Trophoblast cell (in vitro differentiated cells and primary cell): Measurements from ENCODE around the gene VSIG10.

ENCODE experiments used
- DNase-seq, 2 donors: peaks; one replicate each; pipeline ENCODE4 v3.0.0-alpha.2; 2016
- H2AFZ ChIP-seq: 2 replicates; pipeline ENCODE4 v1.6.1; 2013; ENCODE audit warnings: low read length, moderate library complexity, mild to moderate bottlenecking; ENCODE audit not compliant: insufficient read depth, poor library complexity
- H2AK5ac ChIP-seq: 2 replicates; pipeline ENCODE4 v1.6.1; 2013; ENCODE audit warnings: mild to moderate bottlenecking, low read length
- H2BK120ac ChIP-seq: 2 replicates; pipeline ENCODE4 v1.6.1; 2013; ENCODE audit warnings: low read length, mild to moderate bottlenecking, moderate library complexity; ENCODE audit not compliant: insufficient read depth, poor library complexity
- H2BK12ac ChIP-seq: 2 replicates; pipeline ENCODE4 v1.6.1; 2013; ENCODE audit warnings: mild to moderate bottlenecking, low read length, moderate library complexity
- H2BK5ac ChIP-seq: 2 replicates; pipeline ENCODE4 v1.6.1; 2013; ENCODE audit warnings: low read length, low read depth, moderate library complexity, mild to moderate bottlenecking; ENCODE audit not compliant: poor library complexity
- H3K14ac ChIP-seq: 2 replicates; pipeline ENCODE4 v1.6.1; 2013; ENCODE audit warnings: mild to moderate bottlenecking, low read length
- H3K18ac ChIP-seq: 2 replicates; pipeline ENCODE4 v1.6.1; 2013; ENCODE audit warnings: mild to moderate bottlenecking, low read length
- H3K23ac ChIP-seq: 2 replicates; pipeline ENCODE4 v1.6.1; 2013; ENCODE audit warnings: low read length
- H3K27ac ChIP-seq: 2 replicates; pipeline ENCODE4 v1.5.1; 2013; ENCODE audit warnings: low read depth, mild to moderate bottlenecking, inconsistent platforms, low read length, moderate library complexity
- H3K27me3 ChIP-seq: 2 replicates; pipeline ENCODE4 v1.6.1; 2013; ENCODE audit warnings: inconsistent platforms, mild to moderate bottlenecking, low read length, moderate library complexity; ENCODE audit not compliant: insufficient read depth
- H3K36me3 ChIP-seq, 2 experiments: 1 replicate in 1 of 2; 2 replicates in 1 of 2; pipeline ENCODE4 v1.6.1; 2013; ENCODE audit warnings: low read length in 2 of 2, mild to moderate bottlenecking in 2 of 2, moderate library complexity in 1 of 2; ENCODE audit not compliant: insufficient read depth in 2 of 2, control insufficient read depth in 1 of 2
- H3K4ac ChIP-seq: 2 replicates; pipeline ENCODE4 v1.6.1; 2013; ENCODE audit warnings: low read depth, mild to moderate bottlenecking, low read length, moderate library complexity
- H3K4me1 ChIP-seq, 2 experiments: 1 replicate in 1 of 2; 2 replicates in 1 of 2; pipeline ENCODE4 v1.6.1; 2013; ENCODE audit warnings: low read length in 2 of 2, mild to moderate bottlenecking in 2 of 2, moderate library complexity in 1 of 2; ENCODE audit not compliant: insufficient read depth in 2 of 2, control insufficient read depth in 1 of 2
- H3K4me2 ChIP-seq: 2 replicates; pipeline ENCODE4 v1.6.1; 2013; ENCODE audit warnings: inconsistent platforms, mild to moderate bottlenecking, low read length, moderate library complexity
- H3K4me3 ChIP-seq: 2 replicates; pipeline ENCODE4 v1.5.1; 2013; ENCODE audit warnings: mild to moderate bottlenecking, low read depth, low read length, inconsistent platforms
- H3K79me1 ChIP-seq: one replicate; pipeline ENCODE4 v1.6.1; 2013; ENCODE audit warnings: low read length
- H3K79me2 ChIP-seq: 2 replicates; pipeline ENCODE4 v1.6.1; 2013; ENCODE audit warnings: low read length, mild to moderate bottlenecking; ENCODE audit not compliant: control insufficient read depth, insufficient read depth, poor library complexity
- H3K9ac ChIP-seq: 2 replicates; pipeline ENCODE4 v1.6.1; 2013; ENCODE audit warnings: mild to moderate bottlenecking, low read length
- H3K9me3 ChIP-seq: 2 replicates; pipeline ENCODE4 v1.6.1; 2013; ENCODE audit warnings: low read depth, mild to moderate bottlenecking, control low read depth, inconsistent platforms, low read length; ENCODE audit not compliant: insufficient read depth
- H4K12ac ChIP-seq: 2 replicates; pipeline ENCODE4 v1.6.1; 2013; ENCODE audit warnings: low read depth, mild to moderate bottlenecking, low read length, moderate library complexity
- H4K8ac ChIP-seq: 2 replicates; pipeline ENCODE4 v1.6.1; 2013; ENCODE audit warnings: low read depth, mild to moderate bottlenecking, low read length, moderate library complexity
- H4K91ac ChIP-seq: one replicate; pipeline ENCODE4 v1.6.1; 2013; ENCODE audit warnings: low read depth, mild to moderate bottlenecking, low read length, moderate library complexity
- WGBS: extraction: QIAGEN DNeasy Blood & Tissue Kit; methylation state at CpG from one replicate; pipeline ENCODE4 v1.1.7; 2013; ENCODE audit warnings: missing lambda C conversion rate; ENCODE audit not compliant: insufficient read length, insufficient coverage; ENCODE audit errors: extremely low coverage; 5-methylcytosine and 5-hydroxymethylcytosine counted together

VSIG10 gene

DNA sequence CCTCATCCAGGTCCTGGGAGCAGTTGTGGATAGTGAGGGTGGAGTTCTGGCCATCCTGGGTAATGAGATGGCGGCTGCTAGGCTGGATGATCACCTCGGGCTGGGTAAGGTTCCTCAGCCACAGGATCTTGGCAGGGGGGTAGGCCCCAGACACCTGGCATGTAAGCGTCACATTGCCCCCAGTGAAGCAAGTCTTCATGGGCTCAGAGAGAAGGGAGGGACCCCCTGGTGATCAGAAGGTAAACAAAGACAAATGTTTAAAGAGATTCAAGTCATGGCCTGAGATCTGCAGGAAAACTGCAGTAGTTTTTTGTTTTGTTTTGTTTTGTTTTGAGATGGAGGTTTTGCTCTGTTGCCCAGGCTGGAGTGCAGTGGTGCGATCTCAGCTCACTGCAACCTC lies 30.0 kb downstream of the VSIG10 start:
- Histone ChIP-seq H3K4me1 (no peaks in the 10 kb centered on the region), H3K79me1 (no peaks in the 10 kb centered on the region), H3K27ac (no peak overlapping the region), H4K91ac (no peak overlapping the region), H3K9ac (no peak overlapping the region), H2AK5ac (no peak overlapping the region), H3K4me2 (no peak overlapping the region), H3K23ac (no peak overlapping the region), H4K8ac (no peak overlapping the region), H3K14ac (no peak overlapping the region), H4K12ac (no peak overlapping the region), H3K36me3 (peaks cover 0 to 4% of the 10 kb centered on the region in 2 experiments), H2AFZ (no peak overlapping the region), H2BK120ac (no peak overlapping the region), H3K9me3 (no peaks in the 10 kb centered on the region), H2BK12ac (no peak overlapping the region), H3K27me3 (no peaks in the 10 kb centered on the region), H2BK5ac (no peak overlapping the region), H3K79me2 (no peaks in the 10 kb centered on the region), H3K4me3 (no peak overlapping the region), H3K18ac (no peak overlapping the region), H3K4ac (no peak overlapping the region)
- no CpG with 5 or more reads among the region's 4 CpGs for WGBS
- DNase-seq: no peak

DNA sequence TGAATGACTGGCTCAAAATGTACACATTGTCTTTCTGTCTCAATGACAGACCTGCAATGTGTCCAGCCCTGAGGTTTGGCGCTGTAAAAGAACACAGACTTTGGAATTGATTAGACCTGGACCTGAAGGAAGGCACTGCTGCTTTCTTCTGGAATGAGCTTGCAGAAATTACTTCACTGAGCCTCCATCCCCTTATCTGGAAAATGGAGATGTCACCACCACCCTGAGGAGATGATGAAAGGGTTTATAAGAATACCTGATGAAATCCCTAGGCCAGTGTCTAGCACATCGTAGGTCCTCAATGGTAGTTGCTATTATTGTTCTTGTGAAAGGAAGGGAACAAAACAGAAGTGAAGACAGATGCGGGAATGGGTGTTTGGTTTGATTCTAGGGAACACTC lies 33.2 kb downstream of the VSIG10 start:
- Histone ChIP-seq H4K12ac (no peak overlapping the region), H4K91ac (no peak overlapping the region), H2AK5ac (no peak overlapping the region), H3K36me3 (peaks cover 0 to 4% of the 10 kb centered on the region in 2 experiments), H3K79me1 (no peaks in the 10 kb centered on the region), H2BK12ac (no peak overlapping the region), H3K4me2 (no peak overlapping the region), H3K79me2 (no peaks in the 10 kb centered on the region), H3K9ac (no peak overlapping the region), H3K23ac (no peak overlapping the region), H2AFZ (no peak overlapping the region), H3K27me3 (no peaks in the 10 kb centered on the region), H2BK5ac (no peak overlapping the region), H3K14ac (no peak overlapping the region), H3K27ac (no peak overlapping the region), H2BK120ac (no peak overlapping the region), H3K9me3 (no peaks in the 10 kb centered on the region), H4K8ac (no peak overlapping the region), H3K4ac (no peak overlapping the region), H3K4me1 (no peaks in the 10 kb centered on the region), H3K4me3 (no peak overlapping the region), H3K18ac (no peak overlapping the region)
- no CpG with 5 or more reads among the region's 3 CpGs for WGBS
- DNase-seq: no peak

DNA sequence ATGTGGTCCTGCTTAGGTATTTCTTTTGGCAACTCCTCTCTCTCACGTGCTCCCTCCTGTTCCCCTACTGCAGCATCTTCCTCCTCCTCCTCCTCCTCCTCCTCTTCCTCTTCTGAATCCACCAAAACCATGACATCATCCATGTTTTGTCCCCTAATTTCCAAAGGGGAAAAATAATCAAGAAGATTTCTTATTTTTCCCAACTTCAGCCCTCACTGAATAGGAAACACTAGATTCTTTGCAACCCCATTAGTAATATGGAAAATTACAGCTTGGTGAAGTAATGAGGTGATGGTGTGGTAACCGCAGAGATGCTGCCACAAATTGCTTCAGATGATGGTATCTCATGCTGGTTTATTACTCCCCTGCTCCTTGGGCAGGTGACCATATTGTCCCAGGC lies 35.4 kb downstream of the VSIG10 start:
- no peak overlapping the region for H4K8ac ChIP-seq
- H4K91ac ChIP-seq: no peak overlapping the region
- H2AK5ac ChIP-seq: no peak overlapping the region
- H3K79me2 ChIP-seq: no peaks in the 10 kb centered on the region
- H3K27ac ChIP-seq: no peak overlapping the region
- H3K36me3 ChIP-seq: peaks cover 0 to under 1% of the 10 kb centered on the region in 2 experiments
- H3K79me1 ChIP-seq: no peaks in the 10 kb centered on the region
- no peak overlapping the region for H3K4me3 ChIP-seq
- H3K4ac ChIP-seq: no peak overlapping the region
- no peaks in the 10 kb centered on the region for H3K9me3 ChIP-seq
- no peak for DNase-seq
- no peak overlapping the region for H2BK5ac ChIP-seq
- no CpG with 5 or more reads among the region's 2 CpGs for WGBS
- H3K9ac ChIP-seq: no peak overlapping the region
- no peaks in the 10 kb centered on the region for H3K27me3 ChIP-seq
- no peak overlapping the region for H2AFZ ChIP-seq
- no peak overlapping the region for H3K14ac ChIP-seq
- no peak overlapping the region for H3K18ac ChIP-seq
- no peak overlapping the region for H3K23ac ChIP-seq
- H2BK12ac ChIP-seq: no peak overlapping the region
- H3K4me1 ChIP-seq: no peaks in the 10 kb centered on the region
- H2BK120ac ChIP-seq: no peak overlapping the region
- no peak overlapping the region for H4K12ac ChIP-seq
- H3K4me2 ChIP-seq: no peak overlapping the region

DNA sequence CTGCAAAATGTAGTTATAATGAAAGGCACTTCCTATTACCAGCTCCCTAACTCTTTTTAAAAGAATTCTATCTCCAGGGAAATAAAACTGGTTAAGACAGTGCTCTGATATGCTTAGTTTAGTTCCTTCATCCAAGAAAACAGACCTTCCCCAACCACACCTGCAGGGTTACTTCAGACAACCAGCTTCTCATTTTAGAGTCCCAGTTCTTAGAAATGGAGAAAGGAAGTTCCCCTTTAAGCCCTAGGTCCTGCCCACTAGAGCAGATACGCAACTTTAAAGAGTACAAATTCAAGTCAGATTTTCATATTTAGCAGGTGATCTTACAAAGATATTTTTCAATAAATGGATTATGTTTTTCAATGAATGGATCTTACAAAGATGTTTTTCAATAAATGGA lies 38.4 kb downstream of the VSIG10 start:
- Histone ChIP-seq H3K36me3 (no peaks in the 10 kb centered on the region), H4K12ac (no peak overlapping the region), H3K27ac (no peak overlapping the region), H3K9ac (no peak overlapping the region), H2BK5ac (no peak overlapping the region), H3K4me3 (no peak overlapping the region), H3K4me2 (no peak overlapping the region), H3K4me1 (peaks cover 6 to 7% of the 10 kb centered on the region in 2 experiments), H2AK5ac (no peak overlapping the region), H2BK12ac (no peak overlapping the region), H3K14ac (no peak overlapping the region), H3K9me3 (no peaks in the 10 kb centered on the region), H3K27me3 (no peaks in the 10 kb centered on the region), H4K8ac (no peak overlapping the region), H2BK120ac (no peak overlapping the region), H3K23ac (no peak overlapping the region), H3K18ac (no peak overlapping the region), H4K91ac (no peak overlapping the region), H3K79me1 (peaks cover 17% of the 10 kb centered on the region), H3K4ac (no peak overlapping the region), H2AFZ (no peak overlapping the region), H3K79me2 (peaks cover 11% of the 10 kb centered on the region)
- WGBS: no CpG with 5 or more reads among the region's 1 CpG
- no peak for DNase-seq
